ENCODE data around the gene ACVR2A.

ACVR2A gene

DNA sequence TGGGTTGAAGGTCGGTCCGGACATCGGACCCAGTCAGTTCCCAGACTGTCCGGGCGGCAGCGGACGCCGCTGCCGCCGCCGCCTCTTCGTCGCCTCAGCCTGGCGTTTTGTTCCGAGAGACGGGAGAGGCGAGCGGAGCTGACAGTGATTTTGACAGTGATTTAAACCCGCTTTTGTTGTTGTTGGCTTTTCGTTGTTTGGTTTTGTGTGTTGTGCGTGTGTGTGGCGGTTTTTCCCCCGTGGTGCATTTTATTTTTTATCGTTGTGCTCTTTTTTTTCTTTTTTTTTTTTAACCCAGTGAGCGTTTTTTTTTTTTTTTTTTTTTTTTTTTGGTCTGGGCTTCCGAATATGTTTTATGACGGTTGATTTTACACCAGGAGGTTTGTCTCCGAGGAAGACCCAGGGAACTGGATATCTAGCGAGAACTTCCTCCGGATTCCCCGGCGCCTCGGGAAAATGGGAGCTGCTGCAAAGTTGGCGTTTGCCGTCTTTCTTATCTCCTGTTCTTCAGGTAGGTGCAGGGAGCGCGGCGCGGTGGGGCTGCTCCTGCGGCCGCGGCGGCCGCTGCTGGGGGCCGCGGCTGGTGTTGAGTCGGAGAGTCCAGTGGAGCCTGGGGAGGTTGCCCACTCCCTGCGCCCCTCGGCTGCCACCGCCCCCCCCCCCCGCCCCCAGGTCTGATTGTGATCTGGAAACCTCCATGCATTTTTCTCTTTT lies at the start of gene ACVR2A:
ACVR2A (plus strand) TSS at position 333 of the 714 bp plus-strand sequence; CDS start at position 457, 124 bp downstream.
- peak; percentile 16 for DNase-seq (ENCODE audit: low read depth)

DNA sequence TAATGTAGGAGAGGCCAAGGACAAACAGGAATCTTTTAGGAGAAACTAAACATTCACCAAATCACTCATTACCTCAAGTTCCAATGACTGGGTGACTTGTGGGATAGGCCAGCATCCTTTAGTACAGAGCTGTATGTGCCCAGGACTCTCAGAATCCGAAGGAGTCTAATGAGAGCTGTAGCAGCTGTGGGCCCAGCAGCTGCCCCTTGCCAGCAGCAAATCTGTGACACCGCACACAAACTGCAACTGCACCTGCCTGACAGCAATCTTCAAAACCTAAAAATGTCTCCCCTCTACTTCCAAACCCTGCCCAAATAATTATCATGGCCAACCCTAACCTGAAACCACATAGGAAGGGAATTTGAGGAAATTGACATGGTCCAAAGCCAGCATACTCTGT lies 44.5 kb upstream of the ACVR2A start:
- no peak for DNase-seq (ENCODE audit: low read depth)

DNA sequence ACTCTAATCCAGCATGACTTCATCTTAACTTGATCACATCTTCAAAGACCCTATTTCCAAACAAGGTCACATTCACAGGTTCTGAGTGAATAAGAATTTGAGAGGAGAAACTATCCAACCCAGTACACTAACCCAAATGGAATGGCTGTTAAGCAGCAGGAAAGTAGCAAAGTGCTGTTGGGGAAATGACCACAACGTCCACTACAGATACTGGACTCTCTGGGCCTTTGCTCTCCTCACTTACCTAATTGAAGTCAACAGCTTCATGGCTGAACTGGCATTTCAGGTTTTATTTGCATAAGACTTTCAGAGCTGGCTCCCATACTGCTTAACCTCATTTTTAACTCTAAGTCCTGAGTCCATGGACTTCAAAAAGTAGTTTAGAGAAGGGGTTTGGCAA lies 38.0 kb upstream of the ACVR2A start:
- DNase-seq (ENCODE audit: low read depth) = no peak

DNA sequence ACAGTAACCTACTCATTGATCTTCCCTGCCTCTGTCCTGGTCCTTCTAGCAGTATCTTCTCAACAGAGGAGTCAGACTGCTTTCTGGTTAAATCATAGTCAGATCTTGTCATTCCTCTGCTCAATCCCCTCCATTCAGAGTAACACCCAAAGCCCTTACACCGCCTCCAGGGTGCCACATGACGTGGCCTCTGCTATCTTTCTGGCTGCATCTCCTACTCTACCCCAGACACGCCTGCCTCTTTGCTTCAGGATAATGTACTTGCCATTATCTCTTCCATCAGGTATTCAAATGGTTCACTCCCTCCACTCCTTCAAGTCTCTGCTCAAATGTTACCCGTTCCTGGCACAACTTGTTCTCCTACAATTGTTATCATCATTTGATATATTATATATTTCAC lies 36.3 kb upstream of the ACVR2A start:
- DNase-seq (ENCODE audit: low read depth) = no peak

DNA sequence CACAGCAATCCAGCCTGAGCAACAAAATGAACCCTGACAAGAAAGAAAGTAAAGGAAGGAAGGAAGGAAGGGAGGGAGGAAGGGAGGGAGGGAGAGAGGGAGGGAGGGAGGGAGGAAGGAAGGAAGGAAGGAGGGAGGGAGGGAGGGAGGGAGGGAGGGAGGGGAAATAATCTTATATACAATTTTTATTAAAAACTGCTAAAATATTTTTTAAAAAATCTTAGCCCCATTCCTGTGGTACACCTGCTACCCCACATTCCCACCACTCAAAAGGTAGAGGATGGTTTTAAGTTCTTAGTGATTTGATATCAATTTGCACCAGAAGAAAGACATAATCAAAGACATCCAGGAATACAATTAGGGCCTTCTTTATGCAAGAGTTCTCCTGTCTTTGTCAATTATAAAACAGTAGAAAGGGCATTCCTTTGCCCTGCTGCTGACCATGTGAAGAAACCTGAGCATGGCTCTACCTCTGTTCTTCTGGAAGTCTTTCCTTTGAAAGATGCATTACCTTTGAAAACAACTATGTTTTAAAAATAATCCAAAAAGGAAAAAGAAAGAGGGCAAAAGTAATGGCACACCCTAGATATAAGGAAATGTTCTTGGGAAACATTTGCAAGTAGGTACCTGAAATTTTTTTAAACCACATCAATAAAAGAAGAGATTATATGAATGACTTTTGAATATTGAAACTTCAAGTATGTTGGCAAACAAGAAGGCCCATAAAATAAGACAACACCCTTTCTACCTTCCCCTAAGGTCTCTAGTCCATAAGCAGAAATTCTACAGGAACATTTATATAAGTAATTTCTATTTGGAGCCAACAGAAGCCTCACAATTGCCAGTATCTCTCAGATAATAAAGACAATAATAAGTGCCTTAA lies 33.7 kb upstream of the ACVR2A start:
- DNase-seq (ENCODE audit: low read depth) = no peak

DNA sequence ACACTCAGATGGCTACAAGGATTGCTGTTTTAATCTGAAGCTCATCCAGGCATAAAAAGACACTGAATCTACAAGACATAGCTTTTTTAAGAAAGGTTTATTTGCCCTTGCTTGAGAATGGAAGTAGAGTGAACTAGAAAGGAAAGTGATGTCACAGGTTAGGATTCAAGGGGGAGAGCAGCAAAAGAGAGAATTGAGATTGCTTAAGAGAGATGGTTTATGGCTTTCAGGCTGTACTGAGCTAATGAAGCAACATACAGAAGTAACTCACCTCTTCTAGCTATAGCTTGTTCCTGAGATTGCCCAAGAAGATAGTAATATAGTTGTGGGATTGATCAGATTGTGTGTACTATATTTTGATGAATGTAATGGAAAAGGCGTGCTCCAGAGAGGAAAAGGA lies 26.1 kb upstream of the ACVR2A start:
- DNase-seq (ENCODE audit: low read depth) = no peak

DNA sequence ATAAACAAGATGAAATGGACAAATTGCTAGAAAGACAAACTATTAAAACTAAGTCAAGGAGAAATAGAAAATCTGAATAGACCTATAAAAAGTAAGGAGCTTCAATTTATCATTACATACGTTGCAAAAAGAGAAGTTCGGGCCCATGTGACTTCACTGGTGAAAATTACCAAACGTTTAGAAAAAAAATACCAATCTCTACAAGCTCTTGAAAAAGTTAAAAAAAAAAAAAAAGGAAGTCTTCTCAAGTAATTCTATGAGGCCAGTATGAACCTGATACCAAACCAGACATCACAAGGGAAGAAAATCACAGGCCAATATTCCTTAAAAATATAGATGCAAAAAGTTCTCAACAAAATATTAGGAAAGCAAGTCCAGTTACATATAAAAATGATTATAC lies 20.2 kb upstream of the ACVR2A start:
- no peak for DNase-seq (ENCODE audit: low read depth)

DNA sequence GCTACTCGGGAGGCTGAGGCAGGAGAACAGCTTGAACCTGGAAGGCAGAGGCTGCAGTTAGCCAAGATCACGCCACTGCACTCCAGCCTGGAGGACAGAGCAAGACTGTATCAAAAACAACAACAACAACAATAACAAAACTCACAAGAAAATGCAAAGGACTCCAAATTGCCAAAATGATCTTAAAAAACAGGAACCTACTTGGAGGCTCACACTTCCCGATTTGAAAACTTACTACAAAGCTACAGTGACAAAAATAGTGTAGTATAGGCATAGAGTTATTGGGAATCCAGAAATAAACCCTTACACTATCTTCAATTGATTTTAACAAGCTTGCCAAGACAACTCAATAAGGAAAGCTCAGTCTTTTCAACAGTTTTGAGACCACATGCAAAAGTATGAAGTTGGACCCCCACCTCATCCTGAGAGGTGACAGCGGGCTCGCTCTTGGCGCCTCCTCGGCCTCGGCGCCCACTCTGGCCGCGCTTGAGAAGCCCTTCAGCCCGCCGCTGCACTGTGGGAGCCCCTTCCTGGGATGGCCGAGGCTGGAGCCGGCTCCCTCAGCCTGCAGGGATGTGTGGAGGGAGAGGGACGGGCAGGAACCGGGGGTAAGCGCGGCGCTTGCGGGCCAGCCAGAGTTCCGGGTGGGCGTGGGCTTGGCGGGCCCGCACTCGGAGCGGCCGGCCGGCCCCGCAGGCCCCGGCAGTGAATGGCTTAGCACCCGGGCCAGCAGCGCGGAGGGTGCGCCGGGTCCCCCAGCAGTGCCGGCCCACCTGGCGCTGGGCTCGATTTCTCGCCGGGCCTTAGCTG lies 18.3 kb upstream of the ACVR2A start:
- DNase-seq (ENCODE audit: low read depth) = no peak

DNA sequence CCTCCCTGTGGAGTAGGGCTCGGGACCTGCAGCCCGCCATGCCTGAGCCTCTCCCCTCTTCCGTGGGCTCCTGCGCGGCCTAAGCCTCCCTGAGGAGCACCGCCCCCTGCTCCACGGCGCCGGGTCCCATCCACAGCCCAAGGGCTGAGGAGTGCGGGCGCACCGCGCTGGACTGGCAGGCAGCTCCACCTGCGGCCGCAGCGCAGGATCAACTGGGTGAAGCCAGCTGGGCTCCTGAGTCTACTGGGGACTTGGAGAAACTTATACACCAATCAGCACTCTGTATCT lies 17.8 kb upstream of the ACVR2A start:
- DNase-seq (ENCODE audit: low read depth) = no peak

DNA sequence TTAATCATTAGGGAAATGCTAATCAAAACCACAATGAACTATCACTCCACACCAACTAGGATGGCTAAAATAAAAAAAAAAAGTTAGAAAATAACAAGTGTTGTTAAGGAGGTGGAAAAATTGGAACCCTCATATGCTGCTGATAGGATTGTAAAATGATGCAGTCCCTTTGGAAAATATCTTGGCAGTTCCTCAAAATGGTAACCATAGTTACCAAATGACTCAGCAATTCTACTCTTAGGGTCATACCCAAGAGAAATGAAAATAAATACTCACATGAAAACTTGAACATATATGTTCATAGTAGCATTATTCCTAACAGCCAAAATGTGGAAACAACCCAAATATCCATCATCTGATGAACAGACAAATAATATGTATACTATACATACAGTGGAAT lies 15.7 kb upstream of the ACVR2A start:
- DNase-seq (ENCODE audit: low read depth) = peak; percentile 79

DNA sequence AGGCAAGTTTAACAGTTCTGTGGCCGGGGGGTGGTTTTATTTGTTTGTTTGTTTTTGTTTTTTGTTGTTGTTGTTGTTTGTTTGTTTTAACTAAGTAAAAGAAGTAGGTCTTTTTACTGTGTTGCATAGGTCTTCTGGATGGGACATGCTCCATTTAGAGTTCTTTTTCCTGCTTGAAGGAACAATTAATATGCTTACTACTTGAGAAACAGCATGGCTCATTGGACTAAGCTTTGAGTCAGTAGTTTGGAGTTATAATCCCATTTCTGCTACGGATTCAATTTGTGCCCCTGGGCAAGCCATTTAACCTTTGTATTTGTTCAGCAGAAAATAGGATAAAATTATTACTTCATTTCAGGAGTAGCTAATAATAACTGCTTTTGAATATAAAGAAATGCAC lies 8.7 kb upstream of the ACVR2A start:
- no peak for DNase-seq (ENCODE audit: low read depth)

DNA sequence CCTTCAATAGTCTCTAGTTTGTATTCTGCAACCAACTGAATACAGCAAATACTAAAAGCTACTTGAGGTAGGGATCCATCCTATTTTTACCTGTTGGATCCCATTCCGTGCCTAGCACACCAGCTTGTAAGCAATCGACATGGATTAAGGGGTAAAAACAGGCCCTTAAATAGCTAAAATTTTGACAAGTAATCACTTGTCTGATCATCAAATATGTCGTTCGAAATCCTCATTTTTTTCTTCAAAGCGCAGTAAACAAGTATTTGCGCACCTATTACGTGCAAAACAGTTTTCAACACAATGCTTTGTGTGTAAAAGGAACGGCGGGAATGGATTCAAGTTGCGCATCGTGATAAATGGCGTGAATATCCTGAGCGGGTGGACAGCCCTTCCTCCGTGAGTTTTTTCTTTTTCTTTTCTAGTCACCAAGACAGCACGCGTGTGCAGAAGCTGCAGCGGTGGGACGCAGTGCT lies 1.4 kb upstream of the ACVR2A start:
- DNase-seq (ENCODE audit: low read depth) = no peak

DNA sequence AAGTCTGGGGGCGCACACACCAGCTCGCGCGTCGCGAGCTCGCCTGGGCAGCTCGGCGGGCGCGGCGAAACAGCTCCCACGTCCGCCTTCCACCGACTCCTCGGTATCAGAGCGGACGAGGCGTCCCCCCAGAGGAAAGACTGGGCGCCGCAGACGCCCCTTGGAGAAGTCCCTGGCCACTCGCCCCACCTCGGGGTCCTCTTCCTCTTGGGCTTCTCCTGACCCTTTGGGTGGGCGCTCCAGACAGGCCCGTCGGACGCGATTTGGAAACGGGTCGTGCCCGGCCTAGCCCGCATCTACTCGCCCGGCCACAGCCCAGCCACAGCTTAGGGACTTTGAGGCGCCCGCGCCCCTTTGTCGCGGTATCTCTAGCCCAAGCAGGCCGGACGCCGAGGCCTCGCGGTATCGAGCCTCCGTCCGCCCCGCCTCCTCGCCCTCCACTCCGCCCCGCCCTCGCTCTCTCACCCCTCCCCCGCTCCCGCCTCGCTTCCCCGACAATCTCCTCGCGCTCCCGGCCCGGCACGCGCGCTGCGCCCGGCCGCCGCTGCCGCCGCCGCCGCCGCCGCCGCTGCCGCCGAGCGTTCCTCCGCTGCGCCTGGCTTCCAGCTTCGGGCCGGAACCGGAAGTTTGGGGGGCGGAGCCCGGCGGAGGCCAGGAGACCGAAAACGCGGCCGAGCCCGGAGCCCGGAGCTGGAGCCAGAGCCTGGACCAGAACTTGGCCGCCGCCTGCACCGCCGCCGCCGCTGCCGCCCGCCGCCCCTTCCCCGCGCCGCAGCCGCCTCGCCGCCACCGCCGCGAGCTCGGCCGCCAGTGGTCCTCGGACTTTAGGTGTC lies 749 bp upstream of the ACVR2A start:
- peak; percentile 86 for DNase-seq (ENCODE audit: low read depth)

DNA sequence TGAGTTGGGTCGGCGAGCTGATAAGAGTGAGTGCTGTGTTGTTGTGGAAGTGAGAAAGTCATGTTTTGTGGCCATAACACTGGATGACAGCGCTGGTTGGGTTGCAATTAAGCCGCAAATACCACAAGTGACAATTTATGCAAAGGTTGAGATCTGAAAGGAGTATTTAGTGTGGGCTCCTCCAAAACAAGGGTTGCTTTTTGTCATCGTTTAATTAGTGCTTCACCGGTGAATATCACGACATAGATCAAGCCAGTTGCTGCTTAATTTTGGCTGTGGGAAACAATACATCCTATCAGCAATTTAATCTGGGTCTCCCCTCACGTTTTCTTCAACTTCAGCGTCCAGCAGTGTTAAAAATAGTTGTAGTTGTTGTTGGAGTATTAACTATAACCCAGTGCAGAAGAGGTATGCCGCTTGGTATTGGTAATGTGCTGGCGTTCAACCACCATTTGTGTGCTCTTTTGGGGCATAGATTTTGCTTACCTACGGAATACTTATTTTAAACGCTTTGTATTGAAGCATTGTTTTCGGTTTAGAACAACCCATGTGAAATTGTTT lies 662 bp downstream of the ACVR2A start:
- no peak for DNase-seq (ENCODE audit: low read depth)

DNA sequence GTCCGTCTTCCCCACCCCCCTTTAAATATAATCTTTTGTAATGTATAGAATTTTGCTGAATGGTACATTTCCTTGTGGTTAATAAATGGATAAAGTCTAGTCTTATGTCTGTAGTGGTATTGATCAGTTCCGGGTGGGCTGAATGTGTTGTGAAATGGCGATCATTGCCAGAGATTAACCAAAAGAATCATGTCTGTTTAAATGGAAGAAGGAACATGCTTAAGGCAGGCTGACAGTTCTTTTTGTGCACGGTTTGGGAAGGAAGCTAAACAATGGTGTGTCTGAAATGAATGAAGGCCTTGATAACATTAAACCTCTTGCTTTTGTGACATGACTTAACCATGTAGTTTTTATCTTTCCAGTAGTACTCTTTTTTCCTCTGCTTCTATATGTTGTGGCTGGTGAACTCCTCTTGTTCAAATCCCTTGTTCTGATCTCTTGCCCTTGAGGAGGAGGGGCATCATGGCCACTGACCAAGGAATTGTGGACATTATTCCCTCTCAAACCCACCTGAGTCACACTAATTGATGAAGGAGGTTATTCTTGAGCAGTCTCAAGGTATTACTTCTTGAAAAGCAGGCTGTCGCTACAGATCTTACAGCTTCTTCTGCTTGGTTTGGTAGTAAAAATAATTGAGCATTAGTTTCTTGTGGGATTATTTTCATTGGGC lies 1.7 kb downstream of the ACVR2A start:
- no peak for DNase-seq (ENCODE audit: low read depth)

DNA sequence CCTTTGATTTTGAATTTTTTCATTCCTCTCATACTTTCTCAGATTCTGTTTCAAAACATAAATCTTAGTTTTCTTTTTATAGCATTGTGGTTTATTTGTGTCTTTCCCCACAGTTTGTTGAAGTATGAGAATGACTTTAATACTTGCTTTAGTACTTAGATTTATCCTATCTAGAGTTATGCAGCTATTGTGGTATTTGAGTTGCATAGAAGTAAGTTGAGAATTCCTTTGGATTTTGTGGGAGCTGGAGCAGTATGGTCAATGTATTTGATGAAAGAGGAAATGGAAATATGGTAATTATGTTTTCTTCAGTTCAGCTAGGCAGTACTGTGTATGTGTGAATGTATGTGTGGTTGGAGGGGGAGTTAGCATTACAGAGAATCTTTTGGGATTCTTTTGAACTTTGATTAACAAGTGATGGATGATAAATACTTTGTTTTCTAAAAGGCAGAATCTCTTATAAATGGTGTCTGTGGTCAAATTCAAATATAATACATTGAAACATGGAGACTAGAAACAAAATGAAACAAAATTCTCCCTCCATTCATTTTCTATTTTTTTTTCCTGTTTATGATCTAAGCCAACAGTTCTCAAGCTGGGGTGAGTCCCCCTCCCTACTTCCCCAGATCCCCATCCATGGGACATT lies 3.0 kb downstream of the ACVR2A start:
- DNase-seq (ENCODE audit: low read depth) = no peak

DNA sequence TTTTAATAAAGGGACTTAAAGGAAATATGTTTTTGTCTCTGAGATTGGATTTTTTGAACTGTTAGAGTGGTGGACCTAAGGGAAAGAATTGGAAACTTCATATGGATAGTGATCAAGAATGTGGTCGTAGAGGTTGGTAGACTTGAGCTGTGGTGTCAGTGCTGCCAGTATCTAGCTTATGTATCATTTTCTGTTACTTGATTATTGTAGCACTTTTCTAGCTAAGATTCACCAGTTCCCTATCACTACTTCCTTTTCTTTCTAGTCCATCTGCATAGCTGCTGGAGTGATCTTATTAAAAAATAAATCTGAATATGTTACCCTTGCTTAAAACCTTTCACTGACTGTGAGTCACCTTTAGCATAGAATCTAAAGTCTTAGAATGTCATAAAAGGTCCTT lies 6.0 kb downstream of the ACVR2A start:
- no peak for DNase-seq (ENCODE audit: low read depth)

DNA sequence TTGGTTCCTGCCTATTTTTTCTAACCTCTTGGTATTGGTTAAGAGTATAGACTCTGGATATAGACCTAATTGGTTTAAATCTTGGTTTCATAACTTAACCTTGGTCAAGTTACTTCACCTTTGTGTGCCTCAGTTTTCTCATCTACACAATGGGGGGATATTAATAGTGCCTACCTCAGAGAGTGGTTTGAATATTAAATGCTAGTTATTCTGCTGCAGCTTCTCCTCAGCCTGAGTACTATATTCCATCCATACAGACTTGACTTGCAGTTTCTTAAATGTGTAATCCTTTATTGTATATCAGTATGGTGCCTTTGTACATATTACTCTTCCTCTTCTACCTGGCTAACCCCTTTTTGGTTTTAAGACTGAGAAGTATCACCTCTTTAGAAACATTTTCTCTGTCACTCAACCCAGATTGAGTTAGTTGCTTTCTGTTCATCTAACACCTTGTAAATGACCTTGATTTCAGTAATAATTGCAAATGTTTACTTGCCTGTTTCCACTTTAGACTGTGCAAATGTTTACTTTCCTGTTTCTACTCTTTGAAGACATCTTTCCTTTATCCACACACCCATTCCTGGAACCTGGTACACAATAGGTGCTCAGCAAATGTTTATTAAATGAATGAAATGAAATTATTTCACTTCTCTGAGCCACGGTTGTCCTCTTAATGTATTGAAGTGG lies 6.6 kb downstream of the ACVR2A start:
- no peak for DNase-seq (ENCODE audit: low read depth)

DNA sequence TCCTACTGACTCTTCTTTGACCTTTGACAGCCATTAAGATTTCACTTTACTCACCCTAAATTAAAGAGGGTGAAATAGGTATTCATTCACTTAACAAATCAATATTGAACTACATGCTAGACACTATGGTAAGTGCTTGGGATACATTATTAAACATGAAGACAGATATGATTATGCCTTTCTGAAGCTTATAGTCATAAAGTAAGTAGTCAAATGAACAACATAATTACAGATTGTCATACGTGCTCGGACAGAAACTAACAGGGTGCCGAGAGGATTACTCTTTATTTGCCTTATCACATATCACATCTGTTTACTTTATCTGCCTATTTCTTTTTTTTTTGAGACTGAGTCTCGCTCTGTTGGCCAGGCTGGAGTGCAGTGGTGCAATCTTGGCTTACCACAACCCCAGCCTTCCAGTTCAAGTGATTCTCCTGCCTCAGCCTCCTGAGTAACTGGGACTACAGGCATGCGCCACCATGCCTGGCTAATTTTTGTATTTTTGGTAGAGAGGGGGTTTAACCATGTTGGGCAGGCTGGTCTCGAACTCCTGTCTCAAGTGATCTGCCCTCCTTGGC lies 9.8 kb downstream of the ACVR2A start:
- DNase-seq (ENCODE audit: low read depth) = no peak
